Hepatocyte (in vitro differentiated cells): Measurements from ENCODE around the gene DZIP1L. TPM values are rescaled to one million over a fixed set of nuclear protein-coding genes. Genes with fewer than 3 reads are reported as not detected.

Experiments
- DNase-seq: peaks from one replicate; pipeline ENCODE4 v3.0.0-alpha.2; 2016; ENCODE audit warnings: low spot score
- H2AFZ ChIP-seq: fragments of 200-600 bp; sonication (generic); 2 replicates; pipeline ENCODE4 v1.6.0; 2016; ENCODE audit warnings: antibody characterized with exemption, mild to moderate bottlenecking
- H3K27ac ChIP-seq: fragments of 200-600 bp; sonication (generic); 2 replicates; pipeline ENCODE4 v1.5.1; 2016; ENCODE audit warnings: mild to moderate bottlenecking
- H3K27me3 ChIP-seq: fragments of 200-600 bp; sonication (generic); 2 replicates; pipeline ENCODE4 v1.6.1; 2016
- H3K36me3 ChIP-seq: fragments of 200-600 bp; sonication (generic); replicated peaks from 2 replicates; pipeline ENCODE4 v1.5.1; 2016; ENCODE audit warnings: low read depth; ENCODE audit not compliant: insufficient read depth
- H3K4me1 ChIP-seq: fragments of 200-600 bp; sonication (generic); 2 replicates; pipeline ENCODE4 v1.5.1; 2016; ENCODE audit warnings: mild to moderate bottlenecking, moderate library complexity; ENCODE audit not compliant: insufficient read depth
- H3K4me2 ChIP-seq: fragments of 200-600 bp; sonication (generic); 2 replicates; pipeline ENCODE4 v1.6.0; 2016
- H3K4me3 ChIP-seq: fragments of 200-600 bp; sonication (generic); 2 replicates; pipeline ENCODE4 v1.5.1; 2016; ENCODE audit warnings: mild to moderate bottlenecking
- H3K79me2 ChIP-seq: fragments of 200-600 bp; sonication (generic); 2 replicates; pipeline ENCODE4 v1.6.0; 2017; ENCODE audit warnings: mild to moderate bottlenecking
- H3K9me2 ChIP-seq: fragments of 200-600 bp; sonication (generic); replicated peaks from 2 replicates; pipeline ENCODE4 v1.6.0; 2017; ENCODE audit warnings: mild to moderate bottlenecking; ENCODE audit not compliant: insufficient read depth
- H3K9me3 ChIP-seq: fragments of 200-600 bp; sonication (generic); 2 replicates; pipeline ENCODE4 v1.5.1; 2016; ENCODE audit warnings: low read depth, mild to moderate bottlenecking
- H4K20me1 ChIP-seq: fragments of 200-600 bp; sonication (generic); 2 replicates; pipeline ENCODE4 v1.6.0; 2016; ENCODE audit warnings: mild to moderate bottlenecking; ENCODE audit not compliant: insufficient read depth, poor library complexity, severe bottlenecking
- CTCF ChIP-seq: fragments of 200-600 bp; sonication (generic); IDR thresholded peaks from 2 replicates; pipeline ENCODE4 v1.5.1; 2016; ENCODE audit warnings: antibody characterized with exemption, mild to moderate bottlenecking; ENCODE audit not compliant: poor library complexity
- EZH2 ChIP-seq: fragments of 200-600 bp; sonication (generic); IDR thresholded peaks from 2 replicates; pipeline ENCODE4 v1.6.1; 2016; ENCODE audit warnings: antibody characterized with exemption, mild to moderate bottlenecking, borderline replicate concordance
- EZH2phosphoT487 ChIP-seq: fragments of 200-600 bp; sonication (generic); IDR thresholded peaks from one replicate; pipeline ENCODE4 v1.6.1; 2018; ENCODE audit warnings: antibody characterized with exemption, mild to moderate bottlenecking, low read depth, moderate library complexity; ENCODE audit not compliant: unreplicated experiment, severe bottlenecking
- WGBS: methylation state at CpG from one replicate; pipeline ENCODE4 v1.1.6; 2016; ENCODE audit warnings: low lambda C conversion rate; ENCODE audit errors: missing lambda C conversion rate; 5-methylcytosine and 5-hydroxymethylcytosine counted together
- polyA plus RNA-seq: library from polyadenylated mRNA; unstranded; fragments of >200 nt; fragmentation: Nextera tagmentation; extraction: Ambion mirVana; gene quantifications from 2 replicates; pipeline ENCODE4 v1.2.1, GENCODE V29; 2016
- total RNA-seq: library from RNA; depleted of rRNA; stranded (reverse); fragments of >200 nt; gene quantifications from 2 replicates; pipeline ENCODE4 v1.2.3, GENCODE V29; 2014

Gene DZIP1L
- total and polyA plus RNA-seq, 2 experiments from 2014 or later: 4.0 to 7.5 TPM

- no peak overlapping the region for H3K4me3 ChIP-seq
- H4K20me1 ChIP-seq: no peaks in the 10 kb centered on the region
- TF ChIP-seq EZH2phosphoT487 (no peak), EZH2 (no peak), CTCF (no peak)
- no peaks in the 10 kb centered on the region for H3K9me2 ChIP-seq
- no peaks in the 10 kb centered on the region for H3K27me3 ChIP-seq
- H3K9me3 ChIP-seq: no peaks in the 10 kb centered on the region
- WGBS: 91% methylated on average over 1 of the region's 1 CpG
- no peaks in the 10 kb centered on the region for H3K36me3 ChIP-seq
- H3K27ac ChIP-seq: no peak overlapping the region
- H3K4me1 ChIP-seq: peaks cover 7% of the 10 kb centered on the region
- H3K79me2 ChIP-seq: no peaks in the 10 kb centered on the region
- H2AFZ ChIP-seq: no peak overlapping the region
- no peak for DNase-seq
- H3K4me2 ChIP-seq: no peak overlapping the region
These were observed 12.4 kb upstream of the DZIP1L start for GRCh38 chr3:138127636-138128365.

GRCh38 chr3:138125548-138126221 is 10.3 kb upstream of the DZIP1L start:
- Histone ChIP-seq H3K9me3 (no peaks in the 10 kb centered on the region), H3K4me3 (no peak overlapping the region), H3K27me3 (no peaks in the 10 kb centered on the region), H3K27ac (peak overlapping the region; percentile 1), H4K20me1 (no peaks in the 10 kb centered on the region), H3K4me1 (peaks cover 7% of the 10 kb centered on the region), H3K79me2 (no peaks in the 10 kb centered on the region), H2AFZ (no peak overlapping the region), H3K9me2 (no peaks in the 10 kb centered on the region), H3K36me3 (no peaks in the 10 kb centered on the region), H3K4me2 (no peak overlapping the region)
- WGBS: 53% methylated on average over 5 of the region's 5 CpGs
- TF ChIP-seq EZH2phosphoT487: no peak
- no peak for TF ChIP-seq EZH2
- TF ChIP-seq CTCF: no peak
- DNase-seq: no peak

GRCh38 chr3:138124706-138125355 is 9.4 kb upstream of the DZIP1L start:
- Histone ChIP-seq H3K27ac (peak overlapping the region; percentile 1), H3K4me2 (no peak overlapping the region), H3K9me2 (no peaks in the 10 kb centered on the region), H3K9me3 (no peaks in the 10 kb centered on the region), H3K79me2 (no peaks in the 10 kb centered on the region), H4K20me1 (no peaks in the 10 kb centered on the region), H3K27me3 (no peaks in the 10 kb centered on the region), H3K4me1 (peaks cover 7% of the 10 kb centered on the region), H3K36me3 (no peaks in the 10 kb centered on the region), H3K4me3 (no peak overlapping the region), H2AFZ (no peak overlapping the region)
- no peak for TF ChIP-seq EZH2
- no peak for TF ChIP-seq CTCF
- TF ChIP-seq EZH2phosphoT487: no peak
- 79% methylated on average over 10 of the region's 10 CpGs for WGBS
- DNase-seq: no peak
